Myocyte (in vitro differentiated cells): ENCODE measurements around the gene ZBTB48. TPM values are rescaled to one million over a fixed set of nuclear protein-coding genes. Genes with fewer than 3 reads are reported as not detected.
"Not testable (repeated sequence)": the region's sequence is repeated elsewhere in the genome, so short reads cannot be mapped to it uniquely, and the experiment has no call there.

Experiments used
- DNase-seq: peaks from one replicate; pipeline ENCODE4 v3.0.0-alpha.2; 2012; ENCODE audit warnings: low read depth
- total RNA-seq: library from RNA; depleted of rRNA; stranded (reverse); fragments of >200 nt; gene quantifications from 2 replicates; pipeline ENCODE4 v1.2.3, GENCODE V29; 2014

Gene ZBTB48
- total RNA-seq, 1 donor from 2014 or later = 14.0 TPM

- no peak for DNase-seq
These were observed 51.3 kb downstream of the ZBTB48 start for GRCh38 chr1:6631058-6631457.

DNA sequence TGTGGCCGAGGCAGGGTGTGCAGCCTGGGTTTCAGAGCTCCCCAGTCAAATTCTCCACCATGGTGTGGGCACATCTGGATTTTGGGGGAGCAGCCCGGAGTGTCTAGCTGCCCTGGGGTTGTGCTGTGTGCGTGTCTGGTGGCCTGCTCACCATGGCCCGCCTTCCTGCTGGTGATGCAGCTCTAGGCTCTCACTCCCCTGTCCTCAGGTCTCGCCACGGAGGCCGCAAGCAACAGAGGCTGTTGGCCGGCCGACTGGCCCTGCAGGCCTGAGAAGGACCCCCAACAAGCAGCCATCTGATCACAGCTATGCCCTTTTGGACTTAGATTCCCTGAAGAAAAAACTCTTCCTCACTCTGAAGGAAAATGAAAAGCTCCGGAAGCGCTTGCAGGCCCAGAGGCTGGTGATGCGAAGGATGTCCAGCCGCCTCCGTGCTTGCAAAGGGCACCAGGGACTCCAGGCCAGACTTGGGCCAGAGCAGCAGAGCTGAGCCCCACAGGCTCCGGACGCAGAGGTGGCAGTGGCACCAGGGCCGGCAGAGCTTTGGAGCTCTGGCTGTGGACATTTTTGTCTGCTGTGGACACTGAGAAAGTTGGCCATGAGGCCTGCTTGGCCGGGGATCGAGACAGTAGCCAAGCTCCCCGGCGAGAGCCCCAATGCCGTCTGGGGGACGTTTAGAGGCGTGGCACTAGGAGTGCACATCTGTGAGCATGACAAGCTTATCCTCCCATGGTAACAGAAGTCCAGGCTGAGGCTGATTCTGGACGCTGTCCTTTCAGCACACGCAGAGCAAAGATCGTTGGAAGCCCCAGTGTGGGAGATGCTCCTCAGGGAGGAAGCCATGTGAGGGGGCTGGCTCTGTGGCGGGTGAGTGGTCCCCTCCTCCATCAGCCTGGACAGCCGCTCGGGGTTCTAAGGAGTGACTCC lies 53.1 kb downstream of the ZBTB48 start:
- DNase-seq = no peak

DNA sequence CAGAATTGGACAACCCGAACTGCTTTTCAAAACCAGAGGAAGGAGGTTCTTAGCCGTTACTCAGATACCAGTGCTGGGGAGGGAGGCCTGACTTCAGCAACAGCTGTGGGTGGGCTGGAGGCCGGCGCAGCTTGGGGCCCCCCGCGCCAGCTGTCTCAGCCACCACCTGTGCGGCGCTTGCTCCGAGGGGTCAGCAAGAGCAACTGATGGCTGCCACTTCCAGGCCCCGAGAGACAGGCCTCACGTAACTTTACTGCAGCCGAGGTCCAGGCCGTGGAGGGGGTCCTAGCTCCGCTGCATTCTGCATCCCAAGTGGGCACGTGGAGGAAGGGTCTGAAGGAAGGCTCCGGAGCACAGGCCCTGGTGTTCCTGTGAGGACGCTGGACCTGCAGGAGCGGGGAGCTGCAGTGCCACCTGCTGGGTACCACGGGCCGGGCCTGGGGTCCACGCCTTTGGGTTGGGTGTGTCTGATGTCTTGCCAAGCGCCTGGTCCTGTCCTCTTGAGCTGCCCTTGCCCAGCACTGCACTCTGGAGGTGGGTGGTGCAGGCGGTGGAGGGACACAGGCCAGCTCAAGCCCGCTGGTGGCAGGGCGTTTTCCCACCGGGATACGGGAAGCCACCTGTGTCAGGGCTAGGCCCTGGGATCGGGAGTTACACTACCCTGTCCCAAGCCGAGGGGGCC lies 54.7 kb downstream of the ZBTB48 start:
- peak; percentile 68 for DNase-seq

- no peak for DNase-seq
These were observed 55.5 kb downstream of the ZBTB48 start for GRCh38 chr1:6635161-6635909.

DNA sequence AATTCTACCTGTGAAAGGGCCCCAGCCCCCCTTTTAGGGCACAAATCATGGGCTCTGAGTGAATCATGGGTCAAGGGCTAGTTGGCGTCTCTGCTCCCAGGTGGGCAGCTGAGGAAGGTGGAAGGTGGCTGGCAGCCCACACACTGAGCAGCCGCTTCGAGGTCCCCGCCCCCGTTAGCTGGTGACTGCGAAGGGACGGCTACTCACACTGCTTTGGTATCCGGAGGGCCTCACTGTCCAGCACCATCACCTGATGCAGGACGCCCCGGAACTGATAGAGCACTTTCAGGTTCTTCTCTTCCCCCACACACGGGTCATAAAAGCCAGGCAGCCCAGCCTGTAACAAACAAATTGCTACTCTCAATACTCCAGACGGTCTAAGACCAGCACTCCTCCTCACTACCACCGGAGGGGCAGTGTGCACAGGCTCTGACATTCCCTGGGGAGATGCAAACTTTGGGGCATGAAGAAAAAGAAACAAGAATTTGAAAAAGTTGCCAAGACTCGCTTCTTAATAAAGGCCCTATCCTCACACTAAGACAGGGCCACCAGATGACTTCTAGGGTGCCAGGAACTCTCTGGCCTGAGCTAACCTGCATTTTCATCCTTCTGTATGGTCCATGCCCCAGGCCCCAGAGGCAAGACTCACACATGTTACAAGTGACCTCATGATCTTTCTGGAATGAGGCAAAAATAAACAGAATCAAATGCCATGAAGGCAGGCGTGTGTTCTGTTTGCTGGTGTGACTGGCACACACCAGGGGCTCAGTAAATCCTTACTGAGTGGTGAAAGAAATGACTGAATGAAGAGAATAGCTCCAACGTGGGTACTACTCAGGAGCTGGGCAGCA lies 56.3 kb downstream of the ZBTB48 start:
- no peak for DNase-seq

DNA sequence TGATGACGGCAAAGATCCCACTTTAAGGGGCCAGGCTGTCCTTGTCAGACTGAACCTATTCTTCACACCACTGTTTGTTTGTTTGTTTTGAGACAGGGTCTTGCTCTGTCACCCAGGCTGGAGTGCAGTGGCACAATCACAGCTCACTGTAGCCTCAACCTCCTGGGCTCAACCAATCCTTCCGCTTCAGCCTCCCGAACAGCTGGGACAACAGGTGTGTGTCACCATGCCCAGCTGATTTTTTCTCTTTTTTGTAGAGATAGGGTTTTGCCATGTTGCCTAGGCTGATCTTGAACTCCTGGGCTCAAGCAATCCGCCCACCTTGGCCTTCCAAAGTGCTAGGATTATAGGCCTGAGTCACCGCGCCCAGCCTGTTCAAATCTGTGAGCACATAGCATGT lies 57.0 kb downstream of the ZBTB48 start:
- not testable (repeated sequence) for DNase-seq

DNA sequence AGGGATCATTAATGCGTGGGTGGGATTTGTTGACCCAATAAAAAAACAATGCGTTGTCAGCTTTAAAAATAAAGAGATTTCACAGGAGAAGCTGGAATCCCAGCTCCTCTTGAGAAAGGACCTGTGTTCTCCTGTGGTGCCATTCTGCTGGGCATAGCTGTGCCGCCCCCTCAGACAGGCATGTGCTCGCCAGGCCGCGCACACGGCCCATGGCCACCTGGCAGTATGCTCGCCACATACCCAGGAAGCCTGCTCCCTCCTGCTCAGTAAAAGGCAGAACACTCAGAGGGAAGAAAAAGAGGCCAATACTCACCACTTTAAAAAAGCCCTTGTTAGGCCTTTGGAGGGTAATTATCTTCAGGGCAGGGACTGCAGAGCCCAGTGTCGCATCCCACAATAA lies 58.0 kb downstream of the ZBTB48 start:
- DNase-seq = no peak

DNA sequence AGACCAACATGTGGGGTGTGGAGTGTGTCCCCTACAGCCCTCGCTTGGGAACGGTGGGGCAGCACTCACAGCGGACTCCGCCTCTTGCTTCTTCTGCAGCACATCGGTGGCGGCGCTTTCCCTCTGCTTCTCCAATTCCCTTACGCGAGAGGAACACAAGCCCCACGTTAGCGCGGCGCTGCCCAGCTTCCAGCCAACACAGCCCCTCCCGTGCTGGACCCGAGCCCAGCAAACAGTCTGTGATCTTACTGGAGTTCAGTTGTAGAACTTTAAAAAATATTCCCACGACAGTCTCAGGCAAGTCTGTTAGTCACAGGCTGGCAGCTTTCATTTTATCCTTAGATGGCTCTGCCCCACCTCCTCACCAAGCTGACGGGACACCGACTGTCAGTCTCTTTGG lies 58.4 kb downstream of the ZBTB48 start:
- DNase-seq = no peak

Other genes starting within 250 kb of the ZBTB48 start
- gene ACOT7, start 186.2 kb upstream of the ZBTB48 start, total RNA-seq = 18.7 and 35.2 TPM in 2 replicates
- 12.5 and 24.4 TPM in 2 replicates for gene HES2, start 160.1 kb upstream of the ZBTB48 start, total RNA-seq
- gene ESPN, start 155.2 kb upstream of the ZBTB48 start, total RNA-seq = 0.03 and 0.31 TPM in 2 replicates
- 24.4 and 38.2 TPM in 2 replicates for gene TNFRSF25, start 113.8 kb upstream of the ZBTB48 start, total RNA-seq
- 52.4 and 88.3 TPM in 2 replicates for gene PLEKHG5, start 88.3 kb upstream of the ZBTB48 start, total RNA-seq
- 22.8 and 25.4 TPM in 2 replicates for gene NOL9, start 25.5 kb upstream of the ZBTB48 start, total RNA-seq
- gene TAS1R1, start 24.7 kb upstream of the ZBTB48 start, total RNA-seq = 7.5 and 8.0 TPM in 2 replicates
- 118 and 122 TPM in 2 replicates for gene KLHL21, start 22.9 kb downstream of the ZBTB48 start, total RNA-seq
- 7.4 and 9.6 TPM in 2 replicates for gene PHF13, start 33.7 kb downstream of the ZBTB48 start, total RNA-seq
- gene THAP3, start 44.9 kb downstream of the ZBTB48 start, total RNA-seq = 31.1 and 33.0 TPM in 2 replicates
- 25.0 and 35.2 TPM in 2 replicates for gene DNAJC11, start 121.8 kb downstream of the ZBTB48 start, total RNA-seq
- gene CAMTA1, start 205.5 kb downstream of the ZBTB48 start, total RNA-seq = 68.9 and 71.7 TPM in 2 replicates